Gastroesophageal sphincter (tissue), 3 donors: ENCODE results near the gene ZBTB3.

ENCODE experiments used
- EP300 ChIP-seq: sonication (generic); formaldehyde crosslinking; IDR thresholded peaks from one replicate; pipeline ENCODE4 v1.6.1; 2017; ENCODE audit warnings: antibody characterized with exemption, mild to moderate bottlenecking
- POLR2A ChIP-seq, 2 donors: fragments of 450-650 bp; IDR thresholded peaks; one replicate each; pipeline ENCODE4 v1.6.1; 2017; ENCODE audit warnings: antibody characterized with exemption in 2 of 2, mild to moderate bottlenecking in 2 of 2, moderate library complexity in 1 of 2
- POLR2AphosphoS5 ChIP-seq: sonication (generic); formaldehyde crosslinking; IDR thresholded peaks from one replicate; pipeline ENCODE4 v1.6.1; 2017; ENCODE audit warnings: antibody characterized with exemption
- TF ChIP-seq, protein P1 (sequence below), 4 experiments: fragments of 200-600 bp in 2 of 4; fragments of 450-650 bp in 2 of 4; sonication (generic) in 1 of 4; IDR thresholded peaks; one replicate each; pipeline ENCODE4 v1.5.1; 2017 to 2019; ENCODE audit warnings: antibody characterized with exemption in 4 of 4, mild to moderate bottlenecking in 2 of 4, moderate library complexity in 2 of 4

DNA sequence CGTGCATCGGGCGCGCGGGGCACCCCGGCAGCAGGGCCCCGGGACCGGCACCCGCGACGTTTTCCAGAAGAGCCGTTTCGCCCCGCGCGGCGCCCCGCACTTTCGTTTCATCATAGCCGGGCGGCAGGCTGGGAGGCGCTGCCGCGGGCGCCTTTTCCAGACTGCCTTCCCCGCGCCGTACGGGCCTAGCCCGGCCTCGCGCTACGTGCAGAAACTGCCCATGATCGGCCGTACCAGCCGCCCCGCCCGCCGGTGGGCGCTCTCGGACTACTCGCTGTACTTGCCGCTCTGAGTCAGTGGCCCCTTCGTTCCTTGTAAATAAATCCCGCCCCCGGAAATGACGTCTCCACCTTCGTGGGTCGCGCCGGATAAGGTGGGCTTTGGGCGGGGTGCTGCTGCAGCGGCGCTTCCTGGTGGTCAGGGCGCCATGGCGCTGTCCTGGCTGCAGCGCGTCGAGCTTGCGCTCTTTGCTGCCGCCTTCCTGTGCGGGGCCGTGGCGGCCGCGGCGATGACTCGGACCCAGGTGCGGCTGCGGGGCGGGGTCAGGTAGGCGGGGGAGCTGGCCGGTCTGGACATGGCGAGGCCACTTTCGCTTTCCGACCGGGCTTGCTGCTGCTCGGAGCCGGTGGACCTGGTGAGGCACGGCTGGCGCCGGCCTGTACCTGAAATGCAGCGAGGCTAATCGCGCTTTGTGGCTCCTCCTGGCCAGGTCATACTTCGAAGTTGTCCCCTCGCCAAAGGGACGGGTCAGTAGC lies 33.2 kb upstream of the ZBTB3 start, which contains the start of gene TMEM179B:
- TF ChIP-seq, protein P1, sequence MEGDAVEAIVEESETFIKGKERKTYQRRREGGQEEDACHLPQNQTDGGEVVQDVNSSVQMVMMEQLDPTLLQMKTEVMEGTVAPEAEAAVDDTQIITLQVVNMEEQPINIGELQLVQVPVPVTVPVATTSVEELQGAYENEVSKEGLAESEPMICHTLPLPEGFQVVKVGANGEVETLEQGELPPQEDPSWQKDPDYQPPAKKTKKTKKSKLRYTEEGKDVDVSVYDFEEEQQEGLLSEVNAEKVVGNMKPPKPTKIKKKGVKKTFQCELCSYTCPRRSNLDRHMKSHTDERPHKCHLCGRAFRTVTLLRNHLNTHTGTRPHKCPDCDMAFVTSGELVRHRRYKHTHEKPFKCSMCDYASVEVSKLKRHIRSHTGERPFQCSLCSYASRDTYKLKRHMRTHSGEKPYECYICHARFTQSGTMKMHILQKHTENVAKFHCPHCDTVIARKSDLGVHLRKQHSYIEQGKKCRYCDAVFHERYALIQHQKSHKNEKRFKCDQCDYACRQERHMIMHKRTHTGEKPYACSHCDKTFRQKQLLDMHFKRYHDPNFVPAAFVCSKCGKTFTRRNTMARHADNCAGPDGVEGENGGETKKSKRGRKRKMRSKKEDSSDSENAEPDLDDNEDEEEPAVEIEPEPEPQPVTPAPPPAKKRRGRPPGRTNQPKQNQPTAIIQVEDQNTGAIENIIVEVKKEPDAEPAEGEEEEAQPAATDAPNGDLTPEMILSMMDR (IDR thresholded peaks at IDR 0.05) = peak in 3 of 4 experiments; percentile 45 to 70 (median 48)
- TF ChIP-seq EP300 (no peak), POLR2AphosphoS5 (peak; percentile 98), POLR2A (IDR thresholded peaks at IDR 0.05) (peak; percentile 96 to 97)
